Mammary epithelial cell (primary cell): ENCODE results near the gene NSFL1C.

Experiments used
- EZH2 ChIP-seq: IDR thresholded peaks from 2 replicates; pipeline ENCODE4 v1.6.1; 2012; ENCODE audit warnings: low read length, inconsistent platforms, borderline replicate concordance
- TF ChIP-seq, protein P1 (sequence below), 2 donors: IDR thresholded peaks in 1 of 2; conservative IDR thresholded peaks in 1 of 2; 2 replicates each; pipeline ENCODE4 v1.5.1; 2011 to 2012; ENCODE audit warnings: inconsistent platforms in 2 of 2, low read length in 2 of 2, mild to moderate bottlenecking in 2 of 2, control low read depth in 1 of 2, low read depth in 1 of 2; ENCODE audit not compliant: insufficient read depth in 1 of 2; ENCODE audit errors: extremely low read depth in 1 of 2

DNA sequence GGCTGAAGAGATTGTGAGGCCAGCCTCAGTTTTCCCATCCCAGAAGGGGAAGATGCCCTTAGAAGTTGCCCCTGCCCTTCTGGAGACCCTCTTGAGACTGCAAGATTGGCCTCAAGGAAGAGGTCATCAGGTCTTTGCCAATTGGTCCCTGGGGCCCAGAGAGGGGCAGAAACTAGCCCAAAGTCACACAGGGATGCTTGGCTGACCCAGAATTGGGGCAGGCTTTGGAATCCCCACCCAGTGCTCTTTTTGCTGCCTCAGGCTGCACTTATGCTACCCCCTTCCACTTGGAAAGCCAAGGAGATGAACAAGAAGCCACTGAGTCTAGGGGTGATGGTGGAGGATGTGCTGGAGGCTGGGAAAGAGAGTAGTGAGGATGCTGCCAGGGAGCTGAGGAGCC is 48.9 kb downstream of the NSFL1C start:
- TF ChIP-seq, protein P1, sequence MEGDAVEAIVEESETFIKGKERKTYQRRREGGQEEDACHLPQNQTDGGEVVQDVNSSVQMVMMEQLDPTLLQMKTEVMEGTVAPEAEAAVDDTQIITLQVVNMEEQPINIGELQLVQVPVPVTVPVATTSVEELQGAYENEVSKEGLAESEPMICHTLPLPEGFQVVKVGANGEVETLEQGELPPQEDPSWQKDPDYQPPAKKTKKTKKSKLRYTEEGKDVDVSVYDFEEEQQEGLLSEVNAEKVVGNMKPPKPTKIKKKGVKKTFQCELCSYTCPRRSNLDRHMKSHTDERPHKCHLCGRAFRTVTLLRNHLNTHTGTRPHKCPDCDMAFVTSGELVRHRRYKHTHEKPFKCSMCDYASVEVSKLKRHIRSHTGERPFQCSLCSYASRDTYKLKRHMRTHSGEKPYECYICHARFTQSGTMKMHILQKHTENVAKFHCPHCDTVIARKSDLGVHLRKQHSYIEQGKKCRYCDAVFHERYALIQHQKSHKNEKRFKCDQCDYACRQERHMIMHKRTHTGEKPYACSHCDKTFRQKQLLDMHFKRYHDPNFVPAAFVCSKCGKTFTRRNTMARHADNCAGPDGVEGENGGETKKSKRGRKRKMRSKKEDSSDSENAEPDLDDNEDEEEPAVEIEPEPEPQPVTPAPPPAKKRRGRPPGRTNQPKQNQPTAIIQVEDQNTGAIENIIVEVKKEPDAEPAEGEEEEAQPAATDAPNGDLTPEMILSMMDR (conservative IDR thresholded peaks at IDR 0.05 in 1 of 2, IDR thresholded peaks at IDR 0.05 in 1 of 2; ENCODE audit: extremely low read depth in 1 of 2, insufficient read depth in 1 of 2, low read depth in 1 of 2, low read length in 2 of 2), result no peak
- TF ChIP-seq EZH2, result no peak
